HG02642 (cell line): ENCODE measurements around the gene SLFN14.

Source experiments
- ATAC-seq: cut with Tn5 transposase; IDR thresholded peaks from one replicate; pipeline ENCODE4 v1.9.1; 2021; ENCODE audit warnings: mild to moderate bottlenecking; ENCODE audit not compliant: unreplicated experiment, poor library complexity

SLFN14 gene

GRCh38 chr17:35560703-35561102 is at the start of gene SLFN14:
Gene SLFN14, minus strand, starts transcription at chr17:35560819. Its CDS starts 2,757 bp downstream, at chr17:35558062.
- no peak for ATAC-seq

GRCh38 chr17:35609831-35610230 is 49.2 kb upstream of the SLFN14 start:
- no peak for ATAC-seq

DNA sequence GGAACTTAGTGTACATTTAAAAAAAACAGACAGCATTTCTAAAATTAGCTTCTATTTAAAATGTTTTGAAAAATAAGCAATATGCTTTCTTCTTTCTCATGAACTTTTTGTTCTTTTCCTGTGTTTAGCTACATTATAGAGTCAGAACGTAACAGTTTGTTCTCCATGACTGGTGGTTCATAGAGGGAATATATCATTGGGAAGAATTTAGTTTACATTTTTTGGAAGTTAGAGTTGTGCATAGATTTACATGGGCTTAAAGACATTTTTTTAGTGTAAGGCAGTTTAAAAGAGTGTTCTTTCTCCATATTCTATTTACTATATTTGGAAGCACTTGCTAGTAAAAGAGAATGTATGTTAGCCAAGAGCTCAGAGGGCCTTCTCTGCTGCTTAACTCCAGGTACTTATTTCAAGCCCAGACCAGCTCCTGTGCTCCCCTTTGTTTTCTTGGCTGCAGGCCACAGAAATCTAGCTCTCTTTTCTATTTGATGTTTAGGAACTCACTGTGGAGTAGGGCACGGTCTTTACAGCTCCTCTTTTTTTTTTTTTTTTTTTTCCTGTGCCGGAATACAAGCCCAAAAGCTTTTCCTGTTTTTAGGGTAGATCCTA is 46.7 kb upstream of the SLFN14 start:
- no peak for ATAC-seq

DNA sequence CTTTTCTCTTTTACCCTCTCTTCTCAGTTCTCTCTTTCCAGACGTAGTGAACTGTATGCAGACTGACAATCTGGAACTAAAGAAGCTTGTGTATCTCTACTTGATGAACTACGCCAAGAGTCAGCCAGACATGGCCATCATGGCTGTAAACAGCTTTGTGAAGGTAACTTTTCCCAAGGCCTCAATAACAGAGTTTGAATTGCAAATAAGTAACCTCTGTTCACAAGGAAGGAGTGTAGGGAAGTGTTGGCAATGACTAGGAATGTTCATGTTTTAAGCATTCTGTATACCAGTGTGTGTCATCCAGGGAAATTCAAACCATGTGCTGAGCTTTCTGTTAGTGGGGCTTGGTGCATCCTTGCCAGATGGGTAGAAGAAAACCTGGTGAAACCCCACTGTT is 45.1 kb upstream of the SLFN14 start:
- no peak for ATAC-seq

GRCh38 chr17:35603674-35604073 is 43.1 kb upstream of the SLFN14 start:
- ATAC-seq: no peak

DNA sequence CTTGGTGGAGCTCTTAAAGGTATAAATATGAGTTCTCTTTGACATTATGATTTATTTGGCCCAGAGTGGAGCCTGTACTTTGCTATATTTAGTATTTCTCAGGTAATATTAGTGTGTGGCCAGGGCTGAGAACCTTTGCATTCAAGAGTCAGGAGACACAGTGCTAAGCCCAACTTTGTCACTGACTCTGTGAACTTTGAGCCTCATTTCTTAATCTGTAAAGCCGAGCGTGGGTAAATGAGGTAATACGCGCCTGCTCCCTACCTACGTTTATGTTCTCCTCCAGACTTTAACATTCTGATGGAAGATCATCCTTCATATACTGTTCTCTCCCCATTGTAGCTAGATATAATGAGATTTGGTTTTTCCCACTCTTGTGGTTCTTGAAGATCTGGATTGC is 37.0 kb upstream of the SLFN14 start:
- no peak for ATAC-seq

DNA sequence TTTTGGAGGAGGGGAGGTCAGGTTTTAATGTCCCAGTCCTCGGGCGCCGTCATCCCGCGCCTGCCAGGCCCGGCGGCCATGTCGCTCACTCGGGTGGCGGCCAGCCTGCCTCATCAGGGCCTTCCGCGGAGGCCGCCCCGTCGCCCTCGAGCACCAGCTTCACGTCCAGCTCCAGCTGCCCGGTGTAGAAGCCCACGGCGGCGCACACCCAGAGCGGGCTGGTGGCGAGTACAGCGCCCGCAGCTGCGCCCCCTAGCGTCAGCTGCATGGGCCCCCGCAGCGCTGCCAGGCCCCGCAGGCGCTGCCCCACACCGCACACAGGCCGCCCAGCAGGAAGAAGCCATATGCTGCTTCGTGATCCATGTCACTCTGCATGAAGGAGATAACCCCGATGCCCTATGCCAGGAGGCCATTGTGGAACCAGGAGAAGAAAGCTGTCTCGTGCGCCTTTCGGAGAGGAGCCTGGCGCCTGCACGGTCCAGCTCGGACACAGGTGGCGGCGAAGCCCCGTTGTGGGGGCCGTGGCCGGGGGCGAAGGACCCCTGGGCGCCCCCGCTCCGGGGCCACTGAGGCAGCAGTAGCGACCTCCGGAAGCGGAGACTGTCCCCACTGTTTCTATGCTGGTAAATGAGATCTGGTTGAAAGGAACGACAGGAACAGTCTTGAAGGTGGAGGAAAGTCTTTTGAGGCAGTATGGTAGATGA is 36.1 kb upstream of the SLFN14 start:
- ATAC-seq: no peak

DNA sequence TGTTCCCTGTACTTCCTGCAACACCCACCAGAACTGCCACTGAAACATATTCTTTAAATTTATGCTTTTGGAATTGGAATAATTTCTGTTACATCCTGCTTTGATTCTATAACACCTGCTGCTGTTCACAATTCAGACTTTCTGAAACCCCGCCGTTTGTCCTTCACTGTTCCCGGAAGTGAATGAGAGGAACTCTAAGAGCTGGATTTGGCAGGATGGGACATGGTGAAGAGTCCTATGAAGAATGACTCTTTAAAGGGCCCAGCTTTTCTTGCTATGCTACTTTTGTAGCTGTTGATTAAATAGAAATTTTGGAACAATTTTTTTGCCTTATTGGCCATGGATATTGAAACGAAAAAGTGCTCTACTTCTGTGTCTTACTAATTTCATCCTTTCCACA is 35.5 kb upstream of the SLFN14 start:
- no peak for ATAC-seq

- ATAC-seq: no peak
Measured at GRCh38 chr17:35588196-35588920, 27.7 kb upstream of the SLFN14 start.

- peak; percentile 91 for ATAC-seq
Measured at GRCh38 chr17:35587074-35587961, 26.7 kb upstream of the SLFN14 start, which contains the start of gene AP2B1. Gene AP2B1, plus strand, starts transcription at chr17:35587322. Its CDS starts 6,709 bp downstream, at chr17:35594031.

GRCh38 chr17:35586569-35587073 is 26.0 kb upstream of the SLFN14 start:
- peak; percentile 16 for ATAC-seq

- ATAC-seq: no peak
Measured at GRCh38 chr17:35584061-35584460, 23.4 kb upstream of the SLFN14 start.

DNA sequence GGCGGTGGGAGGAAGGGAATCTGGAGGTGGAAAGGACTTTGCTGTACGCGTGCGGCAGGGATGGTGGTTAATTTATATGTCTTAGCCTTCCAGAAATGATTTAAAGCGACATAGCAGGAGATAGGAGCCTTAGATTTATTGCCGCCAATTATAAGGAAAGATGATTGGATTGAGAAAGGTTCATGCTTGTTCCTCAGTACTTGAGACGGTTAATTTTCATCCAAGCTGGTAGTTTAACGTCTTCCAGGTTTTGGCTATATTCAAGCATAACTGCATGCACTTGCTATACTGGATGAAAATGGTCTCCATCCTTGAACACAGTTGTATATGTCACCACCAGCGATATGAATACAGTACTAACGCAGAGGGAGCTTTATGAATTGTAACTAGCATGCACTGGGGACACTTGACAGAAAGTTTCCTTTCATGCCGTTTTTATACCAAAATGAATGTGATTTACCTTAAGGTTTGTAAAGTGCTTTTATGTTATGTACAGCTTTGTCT is 18.4 kb upstream of the SLFN14 start:
- no peak for ATAC-seq

DNA sequence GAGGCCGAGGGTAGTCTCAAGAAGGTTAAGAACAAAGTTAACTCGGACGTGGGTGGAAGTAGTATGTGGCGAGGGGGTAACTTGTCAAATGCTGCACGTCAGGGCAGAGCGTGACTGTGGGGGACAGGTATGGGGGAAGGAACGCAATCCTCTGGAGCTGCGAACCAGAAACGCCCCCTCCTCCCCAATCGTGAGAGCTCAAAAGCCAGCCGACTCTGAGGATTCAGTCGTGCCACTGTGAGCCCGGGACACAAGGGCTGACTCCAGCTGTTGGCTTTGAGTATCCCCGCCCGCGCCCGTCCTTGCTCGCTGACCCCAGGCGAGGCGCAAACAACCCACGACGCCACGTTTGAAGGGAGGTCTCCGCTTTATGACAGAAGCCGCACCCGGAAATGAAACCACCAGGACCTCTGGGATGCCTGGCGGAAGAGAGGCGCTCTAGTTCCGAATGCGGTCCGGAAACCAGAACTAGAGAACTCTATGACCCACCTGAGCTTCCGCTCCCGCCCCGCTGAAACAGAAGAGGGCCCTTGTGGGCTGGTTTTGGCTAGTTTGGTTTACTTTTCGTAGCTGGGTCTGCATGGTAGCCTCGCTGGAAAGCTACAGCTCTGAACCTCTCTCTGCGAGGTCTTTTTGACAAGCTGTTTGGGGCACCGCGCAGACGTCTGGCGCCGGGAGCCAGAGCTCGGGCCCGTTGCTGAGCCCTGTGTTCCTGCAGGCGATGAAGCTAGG is 17.7 kb upstream of the SLFN14 start, which contains the start of gene PEX12:
PEX12 (minus strand) TSS at position 375 of the 732 bp plus-strand sequence. CDS start 550 bp downstream, outside the sequence.
- ATAC-seq: peak; percentile 89

DNA sequence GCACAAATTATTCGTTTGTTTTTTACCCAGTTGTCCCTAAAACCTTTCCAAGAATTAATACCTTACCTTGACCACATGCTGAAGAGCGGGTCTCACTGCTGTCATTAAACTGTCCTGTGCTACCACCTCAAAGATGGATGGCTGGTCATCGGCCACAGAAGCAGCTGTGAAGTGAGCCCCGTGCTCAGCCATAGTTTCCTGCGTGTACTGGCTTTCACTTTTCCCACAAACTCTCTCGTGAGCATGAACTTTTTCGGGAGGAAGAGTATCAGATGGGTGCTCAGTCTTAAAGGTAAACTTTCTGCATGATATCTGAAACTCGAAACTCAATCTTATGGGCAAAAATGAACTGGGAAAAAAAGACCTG is 17.2 kb upstream of the SLFN14 start:
- no peak for ATAC-seq

DNA sequence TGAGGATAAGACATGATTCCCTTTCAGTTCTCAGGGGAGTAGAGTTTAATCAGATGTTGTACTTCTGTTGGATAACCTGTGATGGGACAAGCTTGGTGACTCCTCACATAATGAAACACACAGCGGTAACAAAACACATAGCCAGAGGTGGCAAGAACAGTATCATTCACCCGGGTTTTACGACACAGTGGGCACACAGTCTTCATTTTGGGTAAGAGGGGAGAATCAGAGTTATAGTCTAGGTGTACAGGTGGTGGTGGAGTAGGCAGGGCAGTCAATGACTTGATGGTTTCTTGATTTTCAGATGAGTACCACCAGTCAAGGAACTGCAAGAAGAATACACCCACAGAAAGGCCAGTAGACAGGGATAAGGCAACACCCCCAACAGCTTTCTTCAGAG is 15.1 kb upstream of the SLFN14 start:
- ATAC-seq: no peak

DNA sequence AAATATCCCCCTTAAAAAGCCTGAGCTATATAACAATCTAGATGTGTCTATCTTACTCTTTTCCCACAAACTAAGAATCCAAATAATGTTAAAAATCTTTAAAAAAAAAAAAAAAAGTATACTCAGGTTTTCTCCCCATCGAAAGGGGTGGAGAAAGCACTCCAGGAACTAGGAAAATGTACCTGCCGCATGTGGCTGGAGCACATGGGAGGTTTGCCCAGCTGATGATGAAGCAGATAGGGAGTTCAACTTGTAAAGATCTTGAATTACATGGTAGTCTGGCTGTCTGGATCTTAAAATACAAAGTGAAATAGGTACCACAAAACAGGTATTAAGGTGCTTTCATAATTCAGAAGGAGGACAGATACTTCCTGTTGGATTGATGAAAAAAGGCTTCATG is 8.8 kb upstream of the SLFN14 start:
- no peak for ATAC-seq

- ATAC-seq: no peak
Measured at GRCh38 chr17:35568561-35568960, 7.9 kb upstream of the SLFN14 start.

GRCh38 chr17:35566968-35567367 is 6.3 kb upstream of the SLFN14 start:
- ATAC-seq: no peak
